ENCODE results near the gene PIGP. TPM values are rescaled to one million over a fixed set of nuclear protein-coding genes. Genes with fewer than 3 reads are reported as not detected.

The PIGP gene
- total RNA-seq, 1 experiment from 2014 or later = 13.2 TPM

GRCh38 chr21:37072274-37072987 lies 440 bp downstream of the PIGP start:
- Mint-ChIP-seq H3K27ac (peak overlapping the region; percentile 8 to 72 (median 70); a peak in 4 of 7 replicates), H3K4me3 (peak overlapping the region; percentile 65 to 75), H3K27me3 (ENCODE audit: low read depth) (peaks cover 24% of the 10 kb centered on the region), H3K36me3 (ENCODE audit: insufficient read depth in 1 of 3, low read depth in 3 of 3) (peaks cover 0 to 12% (median 4%) of the 10 kb centered on the region in 3 experiments; a peak in 4 of 7 replicates), H3K9me3 (no peaks in the 10 kb centered on the region; a peak in 1 of 5 replicates), H3K4me1 (peaks cover 24 to 30% of the 10 kb centered on the region in 2 experiments)
- H2AFZ ChIP-seq (ENCODE audit: low read length) = peak overlapping the region; percentile 50
- no peak overlapping the region for H3K56ac ChIP-seq (ENCODE audit: insufficient read length, low read depth, low read length)
- no peak overlapping the region for H2BK15ac ChIP-seq (ENCODE audit: low read depth, low read length)
- H4K20me1 ChIP-seq (ENCODE audit: control insufficient read depth, insufficient read depth, insufficient read length) = no peaks in the 10 kb centered on the region
- peaks cover 11% of the 10 kb centered on the region; the same call in 1 of the 2 replicates for H3K27me3 ChIP-seq (ENCODE audit: insufficient read depth, low read length)
- H4K91ac ChIP-seq (ENCODE audit: insufficient read length, low read depth, low read length) = peak overlapping the region; percentile 5
- TF ChIP-seq CTCF (conservative IDR thresholded peaks at IDR 0.05) = no peak
- no peak overlapping the region for H2AK5ac ChIP-seq (ENCODE audit: insufficient read length, low read length)
- no peak overlapping the region for H2BK12ac ChIP-seq (ENCODE audit: insufficient read length, low read depth, low read length)
- H3K27ac ChIP-seq (ENCODE audit: insufficient read length, low read depth, low read length) = peak overlapping the region; percentile 26
- no peak overlapping the region for H2BK20ac ChIP-seq (ENCODE audit: low read depth, low read length, poor library complexity, severe bottlenecking)
- H4K8ac ChIP-seq (replicated peaks; ENCODE audit: insufficient read length, low read depth, low read length) = peak overlapping the region; percentile 29
- no CpG with 5 or more reads among the region's 54 CpGs for WGBS (ENCODE audit: extremely low coverage, insufficient read length, low lambda C conversion rate)
- peak overlapping the region; percentile 46 for H3T11ph ChIP-seq (ENCODE audit: low read length)
- H3K4me1 ChIP-seq (ENCODE audit: insufficient read depth, low read length) = peaks cover 5% of the 10 kb centered on the region; the same call in 1 of the 2 replicates
- 0 out of 2 replicates have a peak, but pooled peaks cover 3% of the 10 kb centered on the region for H3K79me2 ChIP-seq (ENCODE audit: insufficient read depth, low read length)
- no peak for DNase-seq
- H3K79me1 ChIP-seq (ENCODE audit: insufficient read depth, low read depth, low read length, poor library complexity, severe bottlenecking) = no peaks in the 10 kb centered on the region
- H3K9me3 ChIP-seq (ENCODE audit: control insufficient read depth, low read depth, low read length) = no peaks in the 10 kb centered on the region
- no peak overlapping the region for H3K23ac ChIP-seq (ENCODE audit: insufficient read length, low read depth, low read length)
- peak overlapping the region; percentile 97 for H3K14ac ChIP-seq (ENCODE audit: insufficient read depth, low read length)
- peak overlapping the region; percentile 78 for H3K4me2 ChIP-seq (ENCODE audit: insufficient read depth, insufficient read length, low read length)
- peak overlapping the region; percentile 53 for H2BK120ac ChIP-seq (ENCODE audit: low read depth, low read length, poor library complexity, severe bottlenecking)
- H3K4ac ChIP-seq (ENCODE audit: low read depth, low read length) = no peak overlapping the region; the same call in 1 of the 2 replicates
- H3K23me2 ChIP-seq (ENCODE audit: insufficient read length, low read depth, low read length, poor library complexity, severe bottlenecking) = peaks cover 14% of the 10 kb centered on the region
- H4K5ac ChIP-seq (ENCODE audit: insufficient read length, low read depth, low read length) = peak overlapping the region; percentile 14
- peak overlapping the region; percentile 86 for H3K18ac ChIP-seq (ENCODE audit: insufficient read length, low read depth, low read length)
- no peak overlapping the region for H2BK5ac ChIP-seq (ENCODE audit: insufficient read length, low read length)
- H3K9ac ChIP-seq (ENCODE audit: extremely low read depth, insufficient read length, low read length) = peak overlapping the region; percentile 75

All from H9 (cell line).